HCT116 (cell line): Measurements from ENCODE around the gene UBE3B. TPM values are rescaled to one million over a fixed set of nuclear protein-coding genes. Genes with fewer than 3 reads are reported as not detected.

Experiments used
- ATAC-seq: fragments of 200-7000 bp; cut with Tn5 transposase; 2 replicates; pipeline ENCODE4 v1.9.1; 2020; ENCODE audit warnings: mild to moderate bottlenecking, moderate library complexity
- BruUV-seq: library from RNA; stranded (reverse); fragments of 400-500 nt; replicated peaks from 2 replicates; lab custom pipeline; 2021; lab: Mats Ljungman, UMichigan
- CTCF ChIA-PET: fragments of 300-600 bp; sonication (Branson Sonifier 250); formaldehyde crosslinking; loops from one replicate; lab custom pipeline; 2021; ENCODE audit warnings: antibody characterized with exemption; lab: Charles Lee
- POLR2A ChIA-PET: fragments of 300-600, 350-600 bp; sonication (Branson Sonifier 250); formaldehyde crosslinking; loops from one replicate; lab custom pipeline; 2021; ENCODE audit warnings: antibody characterized with exemption; lab: Charles Lee
- RAD21 ChIA-PET, 2 experiments: fragments of 300-600 bp; sonication (Branson Sonifier 250); formaldehyde crosslinking; loops; one replicate each; lab custom pipeline; 2023; ENCODE audit warnings: low total read pairs in 2 of 2; ENCODE audit not compliant: uncharacterized antibody in 2 of 2, unreplicated experiment in 2 of 2, low non-redundant PET in 1 of 2; lab: Charles Lee
- DNase-seq: peaks from one replicate; pipeline ENCODE4 v3.0.0-alpha.2; 2010; ENCODE audit warnings: low read depth, low spot score
- H2AFZ ChIP-seq: fragments of 200-600 bp; shearing (Covaris generic), sonication (generic); 2 replicates; pipeline ENCODE4 v1.6.1; 2017; ENCODE audit warnings: low read depth, mixed run types, mixed read lengths, antibody characterized with exemption, low read length; ENCODE audit not compliant: poor library complexity, severe bottlenecking
- H3K27ac ChIP-seq: 2 replicates; pipeline ENCODE4 v1.5.1; 2012; ENCODE audit warnings: low read depth, low read length
- H3K27me3 ChIP-seq: fragments of 200-600 bp; sonication (generic); 2 replicates; pipeline ENCODE4 v1.6.1; 2016; ENCODE audit warnings: mixed run types, low read length, mixed read lengths; ENCODE audit not compliant: insufficient read depth
- H3K36me3 ChIP-seq, 2 experiments: fragments of 200-500 bp in 1 of 2; fragments of 200-600 bp in 1 of 2; sonication (Bioruptor generic) in 1 of 2; sonication (generic) in 1 of 2; 2 replicates each; pipeline versions ENCODE4 v1.5.1 to v1.6.1; 2014 to 2016; ENCODE audit warnings: low read length in 2 of 2, inconsistent platforms in 1 of 2, mixed read lengths in 1 of 2, mixed run types in 1 of 2; ENCODE audit not compliant: insufficient read depth in 2 of 2, control insufficient read depth in 1 of 2
- H3K4me1 ChIP-seq, 2 experiments: fragments of 200-600 bp in 1 of 2; sonication (generic) in 1 of 2; 2 replicates each; pipeline versions ENCODE4 v1.5.1 to v1.6.1; 2012 to 2017; ENCODE audit warnings: low read length in 2 of 2, inconsistent platforms in 1 of 2, mild to moderate bottlenecking in 1 of 2, mixed read lengths in 1 of 2, mixed run types in 1 of 2, moderate library complexity in 1 of 2; ENCODE audit not compliant: insufficient read depth in 2 of 2, control insufficient read depth in 1 of 2
- H3K4me2 ChIP-seq: fragments of 200-600 bp; sonication (generic); 2 replicates; pipeline ENCODE4 v1.6.1; 2017; ENCODE audit warnings: mixed run types, low read length, mixed read lengths
- H3K4me3 ChIP-seq, 2 experiments: fragments of 200-600 bp in 1 of 2; sonication (generic) in 1 of 2; replicated peaks in 1 of 2; 2 replicates each; pipeline ENCODE4 v1.5.1; 2011 to 2016; ENCODE audit warnings: low read length in 2 of 2, control low read depth in 1 of 2, low read depth in 1 of 2, mild to moderate bottlenecking in 1 of 2, mixed read lengths in 1 of 2, mixed run types in 1 of 2
- H3K79me2 ChIP-seq: fragments of 200-600 bp; sonication (generic); 2 replicates; pipeline ENCODE4 v1.6.1; 2017; ENCODE audit warnings: mild to moderate bottlenecking, mixed run types, low read length, moderate library complexity, mixed read lengths; ENCODE audit not compliant: insufficient read depth
- H3K9ac ChIP-seq: fragments of 200-600 bp; sonication (generic); 2 replicates; pipeline ENCODE4 v1.6.1; 2016; ENCODE audit warnings: low read length, mixed read lengths
- H3K9me2 ChIP-seq: fragments of 200-600 bp; sonication (generic), shearing (Covaris generic); 2 replicates; pipeline ENCODE4 v1.6.1; 2017; ENCODE audit warnings: mixed run types, mild to moderate bottlenecking, moderate library complexity; ENCODE audit not compliant: insufficient read depth
- H3K9me3 ChIP-seq, 2 experiments: fragments of 200-500 bp in 1 of 2; fragments of 200-600 bp in 1 of 2; sonication (Bioruptor generic) in 1 of 2; sonication (generic) in 1 of 2; 2 replicates each; pipeline ENCODE4 v1.6.1; 2014 to 2017; ENCODE audit warnings: low read length in 2 of 2, mixed read lengths in 2 of 2, inconsistent platforms in 1 of 2, low read depth in 1 of 2, mild to moderate bottlenecking in 1 of 2, mixed run types in 1 of 2, moderate library complexity in 1 of 2; ENCODE audit not compliant: control insufficient read depth in 1 of 2, insufficient read depth in 1 of 2
- H4K20me1 ChIP-seq: fragments of 200-600 bp; sonication (generic), shearing (Covaris generic); 2 replicates; pipeline ENCODE4 v1.6.1; 2017; ENCODE audit warnings: mixed run types, mild to moderate bottlenecking, moderate library complexity; ENCODE audit not compliant: insufficient read depth
- ATF3 ChIP-seq: IDR thresholded peaks from 2 replicates; pipeline ENCODE4 v1.6.1; 2012
- CTCF ChIP-seq, 3 experiments: fragments of 200-600 bp in 1 of 3; sonication (generic) in 1 of 3; IDR thresholded peaks in 2 of 3; conservative IDR thresholded peaks in 1 of 3; 2 replicates each; pipeline ENCODE4 v1.5.1; 2012 to 2017; ENCODE audit warnings: low read depth in 2 of 3, low read length in 2 of 3, antibody characterized with exemption in 1 of 3, borderline replicate concordance in 1 of 3, control low read depth in 1 of 3, mild to moderate bottlenecking in 1 of 3, mixed read lengths in 1 of 3, mixed run types in 1 of 3, moderate library complexity in 1 of 3; ENCODE audit not compliant: insufficient read depth in 1 of 3
- intact Hi-C: fragments of 100-400 bp; cut with micrococcal nuclease; formaldehyde crosslinking; loops from 2 replicates; pipeline ENCODE4 v1.10.0; 2022
- total RNA-seq: library from RNA; stranded (reverse); gene quantifications from one replicate; pipeline ENCODE4 v1.2.1, GENCODE V29; 2021; ENCODE audit not compliant: unreplicated experiment

UBE3B gene
- total RNA-seq, 1 experiment from 2014 or later: 28.9 TPM

GRCh38 chr12:109449845-109450532, 27.4 kb upstream of the UBE3B start:
- no peaks in the 10 kb centered on the region for H3K79me2 ChIP-seq
- H2AFZ ChIP-seq: no peak overlapping the region
- peaks cover 10 to 19% of the 10 kb centered on the region in 2 experiments; a peak in 3 of 4 replicates for H3K36me3 ChIP-seq

More at GRCh38 chr12:109449845-109450532, 27.4 kb upstream of the UBE3B start:
- Histone ChIP-seq H3K27ac (no peak overlapping the region), H3K27me3 (no peaks in the 10 kb centered on the region), H3K4me1 (no peaks in the 10 kb centered on the region), H3K4me2 (no peak overlapping the region), H3K9me2 (no peaks in the 10 kb centered on the region), H3K9ac (no peak overlapping the region), H4K20me1 (no peaks in the 10 kb centered on the region), H3K9me3 (no peaks in the 10 kb centered on the region), H3K4me3 (no peak overlapping the region)
- no TSS peak for BruUV-seq
- ChIA-PET RAD21 (no interaction called here), CTCF (interaction anchor here (1.2 to 3.2 kb wide), 2 partner anchors 17 to 22 kb away, joined by 5 to 12 read pairs; no protein-coding TSS in a partner anchor), POLR2A (no interaction called here)
- ATAC-seq: peak; percentile 90
- intact Hi-C loops: no loop called here
- no peak for DNase-seq
- TF ChIP-seq ATF3 (no peak), CTCF (IDR thresholded peaks at IDR 0.05 in 2 of 3, conservative IDR thresholded peaks at IDR 0.05 in 1 of 3; ENCODE audit: borderline replicate concordance in 1 of 3, insufficient read depth in 1 of 3, low read depth in 2 of 3, low read length in 2 of 3) (peak in 2 of 3 experiments; percentile 39 to 48; a peak in 3 of 6 replicates)
